K562 (cell line): ENCODE data around the gene TCF12.

Experiments used
- FOXP1 ChIP-seq: sonication (generic); formaldehyde crosslinking; IDR thresholded peaks from 2 replicates; pipeline ENCODE4 v1.8.0; 2022; ENCODE audit warnings: mild to moderate bottlenecking, missing genetic modification reagents
- MTA1 ChIP-seq: fragments of 450-650 bp; IDR thresholded peaks from 2 replicates; pipeline ENCODE4 v1.6.1; 2017; ENCODE audit warnings: borderline replicate concordance
- SMC3 ChIP-seq: conservative IDR thresholded peaks from 2 replicates; pipeline ENCODE4 v1.6.1; 2011; ENCODE audit warnings: low read depth, low read length, improper control_type of control experiment; ENCODE audit not compliant: insufficient read depth
- TF ChIP-seq, protein P1 (sequence below), 3 experiments: IDR thresholded peaks in 2 of 3; conservative IDR thresholded peaks in 1 of 3; 2 replicates each; pipeline ENCODE4 v1.5.1; 2011 to 2012; ENCODE audit warnings: low read length in 3 of 3, mild to moderate bottlenecking in 3 of 3, control low read depth in 2 of 3, improper control_type of control experiment in 1 of 3, inconsistent platforms in 1 of 3, low read depth in 1 of 3, mixed read lengths in 1 of 3, moderate library complexity in 1 of 3; ENCODE audit not compliant: insufficient read depth in 2 of 3
- TF ChIP-seq, protein P2 (sequence below): sonication (generic); formaldehyde crosslinking; IDR thresholded peaks from 2 replicates; pipeline ENCODE4 v1.8.0; 2022; ENCODE audit warnings: missing genetic modification reagents, mild to moderate bottlenecking, moderate library complexity, borderline replicate concordance

DNA sequence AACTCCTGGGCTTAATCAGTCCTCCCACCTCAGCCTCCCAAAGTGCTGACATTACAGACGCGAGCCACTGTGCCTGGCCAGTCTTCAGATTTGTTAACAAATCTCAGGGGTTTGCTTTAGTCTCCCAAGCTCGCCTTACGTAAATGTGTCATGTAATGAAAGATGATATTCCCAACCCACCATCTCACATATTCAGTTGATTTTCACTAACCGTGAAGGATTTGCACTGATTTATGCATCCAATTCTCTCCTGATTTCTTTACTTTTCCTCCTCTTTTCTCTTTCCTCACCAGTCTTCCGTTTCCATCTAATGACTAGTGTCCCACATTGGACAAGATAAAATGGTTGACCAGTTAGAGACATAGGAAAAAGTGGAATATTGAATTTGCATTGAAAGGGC lies 72.6 kb downstream of the TCF12 start:
- TF ChIP-seq SMC3 (no peak), FOXP1 (CRISPR knock-in tag) (no peak), MTA1 (no peak)
- TF ChIP-seq, protein P1, sequence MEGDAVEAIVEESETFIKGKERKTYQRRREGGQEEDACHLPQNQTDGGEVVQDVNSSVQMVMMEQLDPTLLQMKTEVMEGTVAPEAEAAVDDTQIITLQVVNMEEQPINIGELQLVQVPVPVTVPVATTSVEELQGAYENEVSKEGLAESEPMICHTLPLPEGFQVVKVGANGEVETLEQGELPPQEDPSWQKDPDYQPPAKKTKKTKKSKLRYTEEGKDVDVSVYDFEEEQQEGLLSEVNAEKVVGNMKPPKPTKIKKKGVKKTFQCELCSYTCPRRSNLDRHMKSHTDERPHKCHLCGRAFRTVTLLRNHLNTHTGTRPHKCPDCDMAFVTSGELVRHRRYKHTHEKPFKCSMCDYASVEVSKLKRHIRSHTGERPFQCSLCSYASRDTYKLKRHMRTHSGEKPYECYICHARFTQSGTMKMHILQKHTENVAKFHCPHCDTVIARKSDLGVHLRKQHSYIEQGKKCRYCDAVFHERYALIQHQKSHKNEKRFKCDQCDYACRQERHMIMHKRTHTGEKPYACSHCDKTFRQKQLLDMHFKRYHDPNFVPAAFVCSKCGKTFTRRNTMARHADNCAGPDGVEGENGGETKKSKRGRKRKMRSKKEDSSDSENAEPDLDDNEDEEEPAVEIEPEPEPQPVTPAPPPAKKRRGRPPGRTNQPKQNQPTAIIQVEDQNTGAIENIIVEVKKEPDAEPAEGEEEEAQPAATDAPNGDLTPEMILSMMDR (IDR thresholded peaks at IDR 0.05 in 2 of 3, conservative IDR thresholded peaks at IDR 0.05 in 1 of 3; ENCODE audit: insufficient read depth in 2 of 3, low read depth in 1 of 3, low read length in 3 of 3), result no peak
- TF ChIP-seq, protein P2, sequence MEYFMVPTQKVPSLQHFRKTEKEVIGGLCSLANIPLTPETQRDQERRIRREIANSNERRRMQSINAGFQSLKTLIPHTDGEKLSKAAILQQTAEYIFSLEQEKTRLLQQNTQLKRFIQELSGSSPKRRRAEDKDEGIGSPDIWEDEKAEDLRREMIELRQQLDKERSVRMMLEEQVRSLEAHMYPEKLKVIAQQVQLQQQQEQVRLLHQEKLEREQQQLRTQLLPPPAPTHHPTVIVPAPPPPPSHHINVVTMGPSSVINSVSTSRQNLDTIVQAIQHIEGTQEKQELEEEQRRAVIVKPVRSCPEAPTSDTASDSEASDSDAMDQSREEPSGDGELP, result no peak
